HG03095 (cell line): ENCODE data around the gene VAPA.

ENCODE experiments used
- ATAC-seq: cut with Tn5 transposase; IDR thresholded peaks from one replicate; pipeline ENCODE4 v1.9.1; 2021; ENCODE audit warnings: moderate library complexity; ENCODE audit not compliant: unreplicated experiment

Gene VAPA

DNA sequence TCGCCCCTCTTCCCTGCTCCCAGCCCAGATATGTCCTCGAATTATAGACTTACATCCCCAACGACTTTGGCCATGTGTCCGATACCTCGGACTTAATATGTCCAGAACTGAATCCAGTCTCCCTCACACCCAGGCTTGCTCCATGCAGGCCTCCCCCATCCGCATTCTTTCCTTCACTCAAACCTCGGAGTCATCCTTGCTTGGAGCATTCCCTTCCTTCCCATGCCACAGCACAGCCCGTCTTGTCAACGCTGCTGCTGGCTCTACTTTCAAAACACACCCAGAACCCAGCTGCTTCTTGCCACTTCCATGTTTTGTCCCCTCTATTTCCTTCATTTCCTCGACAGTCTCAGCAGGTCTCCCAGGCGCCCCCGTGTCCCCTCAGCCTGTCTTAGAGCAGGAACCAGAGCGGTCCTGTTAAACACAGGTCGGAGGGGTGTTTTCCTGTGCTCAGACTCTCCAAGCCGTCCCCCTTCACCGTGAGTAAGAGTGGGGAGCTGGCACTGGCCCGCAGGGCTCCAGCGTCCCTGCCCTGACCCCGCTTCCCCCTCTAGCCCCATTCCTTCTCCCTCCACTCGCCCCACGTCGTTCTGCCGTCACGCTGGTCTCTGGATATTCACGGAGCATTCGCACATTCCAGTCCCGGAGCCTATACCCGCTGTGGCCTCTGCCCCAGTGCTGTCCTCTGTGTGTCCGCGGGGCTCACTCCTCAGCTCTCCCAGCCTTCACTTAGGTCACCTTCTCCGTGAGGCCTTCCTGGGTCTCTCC lies 54.4 kb downstream of the VAPA start:
- ATAC-seq: no peak

DNA sequence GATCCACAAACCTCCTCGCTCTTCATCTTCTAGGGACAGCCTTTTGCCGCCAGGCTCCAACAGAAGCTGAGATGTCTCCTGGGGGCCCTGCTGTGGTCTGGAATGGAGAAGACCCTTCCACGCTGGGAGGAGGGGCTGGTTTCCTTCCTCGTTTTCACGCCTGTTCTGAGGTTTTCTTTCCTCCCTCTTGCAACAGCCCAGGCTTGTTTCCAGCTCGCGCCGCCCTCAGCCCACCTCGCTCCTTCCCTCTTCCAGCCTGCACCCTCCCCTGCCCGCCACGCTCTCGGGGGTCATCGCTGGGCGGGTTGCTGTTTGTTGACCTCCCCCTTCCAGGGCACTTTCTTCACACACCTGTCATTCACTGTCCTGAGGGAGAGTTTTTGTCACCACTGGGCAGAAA lies 55.4 kb downstream of the VAPA start:
- ATAC-seq: no peak

DNA sequence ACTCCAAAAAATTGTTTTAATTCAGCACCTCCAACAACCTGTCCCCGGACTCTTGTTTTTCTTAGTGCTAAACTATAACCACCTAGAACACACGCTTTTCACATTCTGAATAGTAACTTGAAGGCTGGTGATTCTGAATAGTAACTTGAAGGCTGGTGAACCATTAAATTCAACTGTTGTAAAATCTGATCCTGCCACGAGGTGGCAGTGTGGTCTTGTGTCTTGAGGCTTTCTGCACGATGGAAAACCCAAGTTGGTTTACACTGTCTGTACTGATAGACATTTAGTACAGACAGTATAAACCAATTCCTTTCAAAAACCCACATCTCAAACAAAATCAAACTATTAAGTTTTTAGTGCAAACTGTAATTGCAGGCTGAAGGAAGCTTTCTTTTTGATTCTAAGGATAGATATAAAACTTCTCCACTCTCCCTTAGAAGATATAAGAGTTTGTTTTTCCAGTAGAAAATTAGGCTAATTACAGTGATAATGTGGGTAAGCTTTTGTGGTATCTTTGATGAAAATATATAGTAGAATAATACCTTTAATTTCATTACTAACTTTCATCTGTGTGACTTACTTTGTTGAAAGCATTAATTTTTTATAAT lies 57.6 kb downstream of the VAPA start:
- ATAC-seq: no peak

DNA sequence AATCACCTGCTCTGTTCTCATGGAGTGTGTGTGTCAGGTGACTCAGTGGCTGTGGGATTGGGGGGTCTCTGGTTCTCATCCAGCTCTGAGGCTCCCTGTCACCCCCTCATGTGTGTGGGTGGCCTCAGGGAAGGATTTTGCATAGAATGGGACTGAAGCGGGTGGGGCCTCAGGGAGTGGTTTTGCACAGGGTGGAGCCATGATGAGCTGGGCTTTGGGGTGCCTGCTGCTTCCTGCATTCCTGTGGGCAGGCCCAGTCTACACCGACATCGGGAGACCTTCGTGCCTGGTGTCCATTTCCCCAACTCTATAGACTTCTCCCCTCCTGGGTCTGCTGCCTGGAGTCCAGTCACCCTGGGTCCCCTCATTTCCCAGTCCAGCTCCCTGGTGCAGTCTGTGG lies 59.7 kb downstream of the VAPA start:
- ATAC-seq: no peak

DNA sequence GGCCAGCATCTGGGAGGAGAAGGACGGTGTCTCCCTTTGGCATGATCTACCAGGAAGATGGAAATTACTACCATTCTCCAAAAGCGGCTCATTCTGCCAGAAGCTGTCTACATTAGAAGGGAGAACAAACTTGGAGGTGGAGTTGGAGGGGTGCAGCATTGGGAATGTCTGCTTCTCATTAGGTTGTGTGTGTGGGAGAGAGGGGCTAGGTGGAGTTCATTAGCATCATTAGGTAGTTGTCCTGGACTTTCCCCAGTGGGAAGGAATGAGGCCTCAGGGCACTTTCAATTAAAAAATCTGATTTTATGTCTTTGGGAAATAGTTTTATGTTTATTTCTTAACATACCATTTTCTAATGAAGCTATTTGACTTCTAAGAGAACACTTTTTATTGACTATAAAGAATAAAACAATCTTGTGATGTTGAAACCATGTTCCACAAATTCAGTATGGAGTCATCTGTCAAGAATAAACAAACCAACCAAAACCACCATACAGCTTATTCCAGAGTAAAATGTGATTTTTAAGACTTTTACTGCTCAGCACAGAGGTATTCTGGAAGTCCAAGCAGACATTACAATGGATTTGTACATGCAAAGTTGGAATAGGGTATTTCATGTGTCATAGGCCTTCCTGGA lies 60.6 kb downstream of the VAPA start:
- ATAC-seq: no peak

DNA sequence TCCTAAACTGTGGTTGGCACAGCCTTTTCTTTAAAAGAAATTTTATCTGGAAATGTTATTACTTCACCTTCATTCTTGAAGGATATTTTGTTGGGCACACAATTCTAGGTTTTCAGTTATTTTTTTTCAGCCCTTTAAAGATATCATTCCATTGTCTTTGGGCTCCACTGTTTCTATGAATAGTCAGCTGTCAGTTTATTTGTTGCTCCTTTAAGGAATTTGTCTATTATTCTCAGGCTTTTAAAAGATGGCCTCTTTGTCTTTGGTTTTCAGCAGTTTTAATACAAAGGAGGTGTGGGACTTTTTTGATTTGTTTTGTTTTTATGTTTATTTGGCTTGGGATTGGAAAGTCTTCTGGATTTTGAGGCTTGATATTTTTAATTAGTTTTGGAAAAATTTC lies 61.8 kb downstream of the VAPA start:
- ATAC-seq: no peak

DNA sequence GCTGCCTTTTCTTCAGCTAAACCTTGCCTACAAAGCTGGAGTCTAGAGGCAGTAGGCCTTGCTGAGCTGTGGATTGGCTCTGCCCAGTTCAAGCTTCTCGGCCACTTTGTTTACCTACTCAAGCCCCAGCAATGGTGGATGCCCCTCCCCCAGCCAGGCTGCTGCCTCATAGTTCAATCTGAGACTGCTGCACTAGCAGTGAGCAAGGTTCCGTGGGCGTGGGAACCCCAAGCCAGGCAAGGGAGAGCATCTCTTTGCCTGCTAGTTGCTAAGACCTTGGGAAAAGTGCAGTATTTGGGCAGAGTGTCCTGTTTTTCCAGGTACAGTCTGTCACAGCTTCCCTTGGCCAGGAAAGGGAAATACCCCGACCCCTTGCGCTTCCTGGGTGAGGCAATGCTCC lies 68.9 kb downstream of the VAPA start:
- ATAC-seq: no peak

DNA sequence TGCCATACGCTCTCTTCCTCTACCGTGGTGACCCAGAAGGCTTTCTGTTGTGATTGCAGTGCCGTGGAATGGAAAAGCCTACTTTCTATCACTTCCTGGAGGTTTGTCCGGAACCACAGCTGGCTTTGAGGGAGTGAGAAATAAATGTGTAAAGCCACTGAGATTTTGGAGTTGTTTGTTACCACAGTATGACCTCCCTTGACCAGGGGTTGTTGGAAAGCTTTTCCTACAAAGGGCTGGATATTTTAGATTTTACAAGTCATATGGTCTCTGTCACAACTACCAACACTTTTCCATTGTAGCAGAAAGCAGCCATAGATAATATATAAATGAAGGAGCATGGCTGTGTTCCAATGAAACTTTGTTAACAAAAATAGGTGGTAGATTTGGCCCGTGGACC lies 70.3 kb downstream of the VAPA start:
- ATAC-seq: no peak

DNA sequence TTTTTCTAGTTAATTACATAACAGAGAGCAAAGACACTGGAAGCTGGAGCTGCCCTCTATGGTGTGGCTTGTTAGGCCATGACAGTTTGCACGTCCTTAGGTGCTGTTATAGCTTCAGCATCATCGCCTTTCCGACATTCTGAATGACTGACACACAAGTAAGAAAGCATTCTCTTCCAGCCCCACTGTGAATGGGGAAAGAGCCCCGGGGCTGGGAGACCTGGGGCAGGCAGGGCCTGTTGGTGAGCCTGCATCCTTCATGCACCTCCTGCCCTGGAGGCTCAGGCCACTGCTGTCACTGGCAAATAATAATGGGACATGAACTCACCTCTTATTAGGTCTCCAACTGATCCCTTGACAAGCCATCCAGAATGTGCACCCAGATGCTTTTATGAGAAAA lies 71.8 kb downstream of the VAPA start:
- ATAC-seq: no peak

DNA sequence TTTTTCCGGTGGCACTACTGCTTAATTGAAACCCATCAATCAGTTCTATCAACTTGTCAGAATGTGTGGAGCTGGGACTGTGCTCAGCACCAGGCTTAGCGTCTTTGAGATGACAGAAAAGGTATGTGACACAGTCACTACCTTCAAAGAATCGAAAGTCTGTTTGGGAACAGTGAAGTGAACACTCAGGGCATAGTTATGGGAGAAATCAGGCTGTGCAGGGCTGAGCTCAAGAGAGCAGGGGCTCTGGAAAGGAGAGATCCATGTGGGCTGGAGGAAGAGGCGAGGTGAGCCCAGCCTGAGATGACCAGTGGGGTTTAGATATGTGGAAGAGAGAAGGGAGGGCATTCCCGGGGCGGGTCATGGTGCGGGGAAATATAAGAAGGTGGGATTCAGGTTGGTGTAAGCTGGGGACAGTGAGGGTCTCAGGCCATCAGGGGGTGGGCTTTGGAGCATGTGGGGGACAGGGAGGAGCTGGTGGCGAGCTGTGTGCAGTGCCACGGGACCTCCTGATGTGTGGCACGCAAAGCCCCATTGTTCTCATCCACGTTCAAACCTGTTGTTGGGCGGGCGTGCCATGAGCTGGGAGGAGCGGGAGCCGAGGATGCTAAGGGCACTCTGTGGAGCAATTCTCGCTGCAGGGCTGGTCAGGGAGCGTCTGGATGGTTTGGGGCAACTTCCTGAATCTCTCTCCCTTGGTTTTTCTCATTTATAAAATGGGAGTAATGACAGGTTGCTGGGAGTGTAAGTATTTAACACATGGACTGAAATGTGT lies 72.5 kb downstream of the VAPA start:
- no peak for ATAC-seq

DNA sequence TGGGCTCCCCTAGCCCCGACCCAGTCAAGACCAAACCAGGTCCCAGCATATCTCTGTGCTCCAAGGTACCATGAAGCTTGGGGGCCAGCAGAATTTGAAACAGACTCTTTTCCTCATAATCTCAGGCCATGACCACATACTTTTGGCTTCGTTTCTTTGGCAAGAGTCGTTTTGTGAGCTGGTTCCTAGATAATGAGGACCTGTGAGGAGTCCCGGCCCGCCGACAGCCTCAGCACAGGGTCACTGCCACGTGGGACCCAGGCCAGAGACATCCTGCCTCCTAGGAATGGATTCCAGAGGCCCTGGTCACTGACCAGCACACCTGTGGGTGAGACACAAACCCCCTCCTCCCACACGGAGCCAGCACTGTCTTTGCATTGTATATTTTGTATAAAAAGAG lies 73.5 kb downstream of the VAPA start:
- no peak for ATAC-seq

DNA sequence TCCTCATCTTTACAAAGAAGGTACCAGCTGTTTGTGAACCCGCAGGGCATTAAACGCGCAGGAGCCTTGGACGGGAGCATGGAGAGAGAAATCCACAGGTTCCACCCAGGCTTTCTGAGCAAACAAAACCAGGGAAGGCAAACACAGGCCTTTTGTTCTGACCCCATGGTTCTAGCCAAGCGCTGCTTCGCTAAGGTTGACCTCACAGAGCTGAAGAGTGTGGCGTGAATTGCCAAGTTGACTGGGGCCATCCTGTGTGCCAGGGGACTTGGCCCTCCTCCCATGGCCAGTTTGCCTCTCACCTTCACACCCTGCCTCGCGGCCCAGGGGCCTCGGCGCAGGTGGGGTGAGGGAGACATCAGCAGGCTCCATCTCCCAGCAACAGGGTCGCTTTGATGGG lies 74.1 kb downstream of the VAPA start:
- ATAC-seq: no peak

DNA sequence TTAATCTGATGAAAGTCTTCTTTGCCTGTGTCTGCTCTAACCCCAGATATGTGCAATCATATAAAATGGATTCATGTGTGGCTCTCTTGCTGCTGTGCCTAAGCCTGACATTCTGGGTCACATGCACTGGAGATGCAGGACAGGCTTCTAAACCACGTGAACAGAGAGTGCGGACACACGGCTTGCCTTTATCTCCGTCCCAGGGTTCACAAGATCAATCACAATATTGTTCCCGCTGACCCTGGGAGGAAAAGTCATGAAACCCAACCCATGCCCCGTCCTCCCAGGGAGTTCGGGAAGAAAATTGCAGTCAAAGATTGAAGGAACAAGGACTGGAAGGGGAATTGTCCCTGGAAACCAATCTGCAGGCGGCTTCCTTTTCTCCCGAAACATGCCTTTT lies 74.8 kb downstream of the VAPA start:
- no peak for ATAC-seq

DNA sequence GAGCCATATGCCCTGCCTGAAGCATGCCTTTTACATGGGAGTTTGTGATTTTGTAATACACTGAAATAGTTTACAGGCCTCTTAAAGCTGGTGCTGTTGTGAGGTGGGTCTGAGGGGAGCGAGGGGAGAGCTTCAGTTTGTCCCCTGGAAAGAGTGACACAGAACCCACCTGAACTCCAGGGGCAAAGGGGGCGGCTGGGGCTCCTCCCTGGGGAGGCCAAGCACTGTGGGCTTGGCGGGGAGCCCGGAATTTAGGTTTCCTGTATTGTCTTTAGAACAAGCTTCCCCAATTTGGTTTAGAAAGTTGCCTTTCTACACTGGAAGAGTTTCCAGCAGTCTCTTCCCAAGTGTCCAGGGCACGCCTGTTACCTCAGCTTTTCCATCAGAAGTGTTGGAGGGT lies 75.7 kb downstream of the VAPA start:
- ATAC-seq: no peak

DNA sequence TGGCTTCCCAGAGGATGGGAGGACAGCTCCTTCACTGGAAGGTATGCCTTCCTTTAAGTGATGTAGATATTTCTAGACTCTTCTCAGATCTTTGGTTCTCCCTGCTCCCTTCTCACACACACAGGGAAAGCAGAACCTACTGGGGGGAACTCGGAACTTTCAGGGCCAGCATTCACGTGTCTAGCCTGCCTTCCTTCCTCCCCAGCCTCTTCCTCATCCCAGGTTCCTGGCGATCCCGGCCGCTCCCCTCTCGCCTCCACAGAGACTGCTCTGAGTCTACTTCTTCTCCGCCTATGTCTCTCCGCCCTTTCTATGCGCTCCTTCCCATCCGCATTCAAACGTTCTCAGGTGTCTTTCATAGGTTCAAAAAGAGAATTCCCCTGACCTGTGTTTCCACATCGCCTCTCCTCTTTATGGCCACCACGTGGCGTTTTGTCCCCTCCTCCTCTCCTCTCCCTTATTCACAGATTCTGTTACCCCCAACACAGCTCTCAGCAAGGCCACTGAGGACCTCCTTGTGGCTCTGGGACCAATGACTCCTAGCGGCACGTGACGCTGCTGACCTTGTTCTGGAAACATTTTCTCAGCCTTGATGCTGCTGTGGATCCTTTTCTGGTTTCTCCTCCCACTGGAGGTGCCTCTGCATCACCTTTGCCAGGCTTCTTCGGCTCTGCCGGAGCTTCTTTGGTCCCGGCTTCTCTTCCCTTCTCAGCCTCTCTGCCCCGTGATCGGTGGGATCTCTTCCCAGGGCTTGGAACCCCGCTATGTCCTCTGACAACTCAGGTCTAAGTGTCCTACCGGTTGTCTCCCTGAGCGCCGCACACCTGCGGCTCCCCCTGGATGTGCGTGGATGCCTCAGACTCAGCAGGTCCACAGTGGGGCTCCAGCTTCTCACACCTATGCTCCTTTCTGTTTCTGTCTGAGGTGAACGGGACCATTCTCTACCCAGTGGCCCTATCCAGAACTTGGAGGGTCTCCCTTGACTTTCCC lies 77.5 kb downstream of the VAPA start:
- no peak for ATAC-seq

DNA sequence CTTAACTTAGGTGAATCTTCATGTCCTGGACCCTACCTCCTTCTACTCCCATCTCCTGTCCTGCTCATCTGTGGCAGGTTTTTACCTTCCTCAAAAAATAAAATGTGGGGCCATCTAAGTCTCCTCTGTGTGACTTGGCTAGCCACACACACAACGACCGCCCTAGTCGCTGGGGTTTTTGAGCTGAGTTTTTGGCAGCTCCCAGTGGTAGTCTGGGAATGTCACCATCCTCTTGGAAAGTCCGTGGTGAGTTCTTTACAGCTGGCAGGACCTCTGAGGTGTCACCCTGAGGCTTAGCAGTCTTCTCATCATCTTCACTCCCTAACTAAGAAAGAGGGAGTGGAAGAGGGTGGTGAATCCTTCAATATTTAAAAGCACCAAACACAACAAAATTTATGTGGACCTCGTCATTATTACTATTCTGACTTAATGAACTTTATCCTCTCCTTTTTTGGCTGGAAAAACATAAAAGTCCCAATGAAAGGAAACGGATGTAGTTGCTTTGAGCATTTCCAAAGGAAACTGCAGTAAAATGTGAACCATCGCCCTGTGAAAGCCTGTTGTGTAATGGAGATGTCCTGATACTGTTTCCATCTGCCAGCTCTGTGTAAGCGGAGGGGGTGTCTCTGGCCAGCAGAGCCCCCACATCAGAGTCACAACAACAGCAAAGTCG lies 78.6 kb downstream of the VAPA start:
- ATAC-seq: no peak

DNA sequence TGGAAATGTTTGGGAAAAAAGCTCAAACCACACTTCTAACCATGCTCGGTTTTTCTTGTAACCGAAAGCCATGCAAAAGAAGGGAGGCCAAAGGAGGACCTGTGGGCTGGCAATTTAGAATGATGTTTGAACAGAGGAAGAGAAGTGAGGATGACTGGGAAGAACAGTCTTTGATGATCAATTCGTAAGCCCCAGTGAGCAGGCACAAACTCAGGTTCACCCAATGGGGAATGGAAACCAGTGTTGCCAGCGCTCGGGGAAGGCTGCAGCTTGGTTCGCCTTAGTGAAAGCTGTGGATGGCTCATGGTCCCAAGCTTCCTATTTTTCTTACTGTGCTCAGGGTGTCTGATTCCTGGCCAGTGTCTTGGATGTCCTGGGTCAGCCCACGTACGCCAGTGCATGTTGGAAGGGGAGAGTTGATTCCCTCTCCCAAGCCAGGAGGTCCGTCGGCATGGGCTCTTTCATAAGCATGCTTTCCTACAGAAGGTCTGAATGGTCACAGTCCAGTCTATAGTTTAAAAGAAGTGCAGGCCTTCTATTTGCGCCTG lies 79.2 kb downstream of the VAPA start:
- ATAC-seq: no peak

DNA sequence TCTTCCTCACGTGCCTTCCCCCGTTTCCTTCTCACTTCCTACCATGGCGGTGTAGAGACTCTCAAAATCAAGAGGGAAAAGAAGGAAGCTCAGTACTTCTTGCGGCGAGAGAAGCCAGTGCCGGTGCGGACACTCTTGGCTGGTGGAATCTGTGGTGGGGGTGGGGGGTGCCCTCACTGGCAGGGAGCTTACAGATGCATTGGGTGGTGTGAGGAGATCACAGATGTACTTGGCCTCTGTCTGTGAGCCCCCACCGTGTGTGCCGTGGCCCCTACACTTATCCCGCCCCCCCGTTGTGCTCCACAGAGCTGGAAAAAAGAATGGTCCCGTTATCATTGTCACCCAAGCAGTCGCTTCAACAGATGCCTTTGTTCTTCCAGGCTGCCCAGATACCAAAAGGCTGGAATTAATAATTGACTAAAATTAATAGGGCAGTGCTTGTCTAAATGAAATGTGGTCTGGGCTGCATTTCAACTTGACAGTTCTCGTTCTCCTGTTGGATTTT lies 79.8 kb downstream of the VAPA start:
- no peak for ATAC-seq

DNA sequence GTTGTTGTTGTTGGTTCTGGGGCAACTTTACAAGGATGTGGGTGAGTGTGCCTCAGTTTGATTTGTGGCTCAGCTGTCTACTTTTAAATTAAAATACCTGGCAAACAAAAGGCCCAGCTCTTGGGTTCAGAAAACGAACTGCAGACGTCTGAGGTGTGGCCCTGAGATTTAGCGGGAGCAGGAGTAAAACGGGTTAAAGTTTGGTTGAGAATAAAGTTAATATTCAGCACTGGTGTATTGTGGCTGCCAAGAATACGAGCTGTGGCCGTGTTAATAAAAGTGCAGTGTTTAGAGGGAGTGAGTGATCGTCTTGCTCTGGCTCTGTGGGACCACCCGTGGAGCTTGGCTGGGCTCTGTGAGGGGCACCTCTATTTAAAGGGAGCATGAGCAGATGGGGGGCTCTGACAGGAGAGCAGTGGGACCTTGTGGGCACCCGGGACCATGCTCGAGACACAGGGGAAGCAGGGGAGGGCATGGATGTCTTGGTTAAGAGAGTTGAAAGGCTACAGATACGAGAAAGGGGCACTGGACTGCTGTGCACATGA lies 80.3 kb downstream of the VAPA start:
- ATAC-seq: no peak
